Measurements from ENCODE around the gene UBE3C. TPM values are rescaled to one million over a fixed set of nuclear protein-coding genes. Genes with fewer than 3 reads are reported as not detected.
A peak's percentile ranks its signal among the peaks of the same experiment; 100 is the strongest.

UBE3C gene
- total and polyA plus RNA-seq, 2 of the 13 experiments (the other 11 are each of a cell fraction or from before 2014, with no cell fraction given) = 27.0 to 48.2 TPM

- TF ChIP-seq SOX5 (CRISPR knock-in tag; IDR thresholded peaks at IDR 0.05; ENCODE audit: borderline replicate concordance) (peak; percentile 44; the same call in 1 of the 2 replicates), ZBTB8A (CRISPR knock-in tag; IDR thresholded peaks at IDR 0.05; ENCODE audit: borderline replicate concordance, low read depth) (no peak), ZNF546 (CRISPR knock-in tag; conservative IDR thresholded peaks at IDR 0.05) (no peak), FOSL2 (CRISPR knock-in tag; IDR thresholded peaks at IDR 0.05) (peak; percentile 62), RARA (CRISPR knock-in tag; IDR thresholded peaks at IDR 0.05) (0 out of 2 replicates have a peak, but pooled peaks have one; percentile 36), HOXA9 (CRISPR knock-in tag; IDR thresholded peaks at IDR 0.05; ENCODE audit: borderline replicate concordance) (no peak), NCOA5 (CRISPR knock-in tag; IDR thresholded peaks at IDR 0.05) (no peak), ZNF256 (CRISPR knock-in tag; conservative IDR thresholded peaks at IDR 0.05) (no peak), BATF2 (CRISPR knock-in tag; IDR thresholded peaks at IDR 0.05) (no peak), MYPOP (CRISPR knock-in tag; IDR thresholded peaks at IDR 0.05) (no peak), ZNF562 (CRISPR knock-in tag; IDR thresholded peaks at IDR 0.05; ENCODE audit: borderline replicate concordance) (no peak), IKZF1 (IDR thresholded peaks at IDR 0.05) (no peak), ZFX (CRISPR knock-in tag; IDR thresholded peaks at IDR 0.05; ENCODE audit: low read depth) (peak; percentile 20; the same call in 1 of the 2 replicates), ZXDC (CRISPR knock-in tag; IDR thresholded peaks at IDR 0.05) (no peak), HMG20A (CRISPR knock-in tag; IDR thresholded peaks at IDR 0.05; ENCODE audit: borderline replicate concordance) (peak; percentile 36; the same call in 1 of the 2 replicates), NFKBIZ (CRISPR knock-in tag; IDR thresholded peaks at IDR 0.05) (no peak), DMAP1 (CRISPR knock-in tag; IDR thresholded peaks at IDR 0.05) (no peak), SPEN (CRISPR knock-in tag; IDR thresholded peaks at IDR 0.05; ENCODE audit: low read depth) (0 out of 2 replicates have a peak, but pooled peaks have one; percentile 35), PAWR (CRISPR knock-in tag; IDR thresholded peaks at IDR 0.05; ENCODE audit: borderline replicate concordance) (no peak), HOXA7 (CRISPR knock-in tag; IDR thresholded peaks at IDR 0.05) (no peak), RNF2 (conservative IDR thresholded peaks at IDR 0.05; ENCODE audit: low read depth) (no peak), NFRKB (IDR thresholded peaks at IDR 0.05) (no peak), ZNF652 (CRISPR knock-in tag; IDR thresholded peaks at IDR 0.05; ENCODE audit: borderline replicate concordance, low read depth) (no peak), ZNF253 (CRISPR knock-in tag; IDR thresholded peaks at IDR 0.05; ENCODE audit: borderline replicate concordance) (no peak), ZNF205 (CRISPR knock-in tag; IDR thresholded peaks at IDR 0.05) (no peak), PHF21A (CRISPR knock-in tag; IDR thresholded peaks at IDR 0.05) (no peak), ARHGAP35 (CRISPR knock-in tag; IDR thresholded peaks at IDR 0.05; ENCODE audit: borderline replicate concordance) (no peak), CBX2 (IDR thresholded peaks at IDR 0.05; ENCODE audit: low read depth, low read length) (no peak), CBX2 (CRISPR knock-in tag; IDR thresholded peaks at IDR 0.05; ENCODE audit: low read depth) (no peak), RFXAP (CRISPR knock-in tag; IDR thresholded peaks at IDR 0.05; ENCODE audit: borderline replicate concordance) (no peak), ZNF790 (CRISPR knock-in tag; IDR thresholded peaks at IDR 0.05; ENCODE audit: borderline replicate concordance) (no peak), TAF15 (IDR thresholded peaks at IDR 0.05; ENCODE audit: low read depth, low read length, poor library complexity, severe bottlenecking) (no peak)
Measured at GRCh38 chr7:157271991-157272324, 133.2 kb downstream of the UBE3C start (continued).

Measured in HepG2 (cell line).